ENCODE data around the gene NPTX1.

The NPTX1 gene

DNA sequence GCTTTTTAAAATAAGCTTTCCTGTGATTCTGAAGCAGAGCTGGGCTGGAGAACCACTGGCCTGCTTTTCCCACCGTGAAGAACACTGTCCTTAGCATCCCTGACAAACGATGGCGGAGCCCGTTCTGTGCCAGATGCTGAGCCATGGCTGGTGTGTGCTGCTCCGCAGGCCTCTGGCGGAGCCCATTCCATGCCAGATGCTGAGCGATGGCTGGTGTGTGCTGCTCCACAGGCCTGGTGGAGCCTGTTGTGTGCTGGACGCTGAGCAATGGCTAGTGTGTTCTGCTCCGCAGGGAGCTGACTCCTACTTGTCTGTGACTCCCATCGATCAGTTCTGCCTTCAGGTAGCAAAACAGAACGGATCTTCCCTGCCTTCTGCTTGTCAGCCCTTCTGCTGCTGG lies 57.2 kb downstream of the NPTX1 start:
- Histone ChIP-seq H3K4me3 (ENCODE audit: low read length) (no peak overlapping the region), H3K4me2 (ENCODE audit: low read length) (no peak overlapping the region), H3K36me3 (ENCODE audit: control insufficient read depth, low read length) (no peaks in the 10 kb centered on the region), H3K9me3 (ENCODE audit: control insufficient read depth, insufficient read depth, low read length) (no peaks in the 10 kb centered on the region), H3K27ac (ENCODE audit: low read depth, low read length) (no peak overlapping the region), H3F3A (ENCODE audit: control insufficient read depth, insufficient read depth) (no peaks in the 10 kb centered on the region), H3K27me3 (ENCODE audit: control insufficient read depth, low read length) (peaks cover 14% of the 10 kb centered on the region), H4K20me1 (ENCODE audit: control insufficient read depth, insufficient read depth, low read depth, low read length) (no peaks in the 10 kb centered on the region), H3K9me2 (replicated peaks; ENCODE audit: control insufficient read depth, low read length) (no peaks in the 10 kb centered on the region), H3K4me1 (ENCODE audit: control insufficient read depth, low read length) (peaks cover 19% of the 10 kb centered on the region), H3K79me2 (ENCODE audit: control insufficient read depth, low read length) (peaks cover 3% of the 10 kb centered on the region; the same call in 1 of the 2 replicates)
- TF ChIP-seq EZH2phosphoT487 (IDR thresholded peaks at IDR 0.05; ENCODE audit: borderline replicate concordance, low read length): no peak

DNA sequence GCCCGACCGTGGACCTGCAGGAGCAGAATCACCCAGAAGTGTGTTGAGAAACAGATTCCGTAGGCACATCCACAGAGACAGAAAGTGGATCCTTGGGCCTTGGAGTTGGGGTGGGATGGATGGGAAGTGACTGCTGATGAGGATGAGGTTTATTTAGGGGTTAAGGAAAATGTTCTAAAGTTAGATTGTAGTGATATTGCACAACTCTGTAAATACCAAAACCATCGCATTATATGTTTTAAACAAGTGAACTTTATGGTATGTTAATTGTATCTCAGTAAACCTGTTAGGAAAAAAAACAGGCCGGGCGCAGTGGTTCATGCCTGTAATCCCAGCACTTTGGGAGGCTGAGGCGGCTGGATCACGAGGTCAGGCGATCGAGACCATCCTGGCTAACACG lies 57.8 kb downstream of the NPTX1 start:
- TF ChIP-seq, protein P1, sequence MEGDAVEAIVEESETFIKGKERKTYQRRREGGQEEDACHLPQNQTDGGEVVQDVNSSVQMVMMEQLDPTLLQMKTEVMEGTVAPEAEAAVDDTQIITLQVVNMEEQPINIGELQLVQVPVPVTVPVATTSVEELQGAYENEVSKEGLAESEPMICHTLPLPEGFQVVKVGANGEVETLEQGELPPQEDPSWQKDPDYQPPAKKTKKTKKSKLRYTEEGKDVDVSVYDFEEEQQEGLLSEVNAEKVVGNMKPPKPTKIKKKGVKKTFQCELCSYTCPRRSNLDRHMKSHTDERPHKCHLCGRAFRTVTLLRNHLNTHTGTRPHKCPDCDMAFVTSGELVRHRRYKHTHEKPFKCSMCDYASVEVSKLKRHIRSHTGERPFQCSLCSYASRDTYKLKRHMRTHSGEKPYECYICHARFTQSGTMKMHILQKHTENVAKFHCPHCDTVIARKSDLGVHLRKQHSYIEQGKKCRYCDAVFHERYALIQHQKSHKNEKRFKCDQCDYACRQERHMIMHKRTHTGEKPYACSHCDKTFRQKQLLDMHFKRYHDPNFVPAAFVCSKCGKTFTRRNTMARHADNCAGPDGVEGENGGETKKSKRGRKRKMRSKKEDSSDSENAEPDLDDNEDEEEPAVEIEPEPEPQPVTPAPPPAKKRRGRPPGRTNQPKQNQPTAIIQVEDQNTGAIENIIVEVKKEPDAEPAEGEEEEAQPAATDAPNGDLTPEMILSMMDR (IDR thresholded peaks at IDR 0.05; ENCODE audit: low read depth, low read length, poor library complexity, severe bottlenecking): no peak
- no peak for TF ChIP-seq EZH2phosphoT487 (IDR thresholded peaks at IDR 0.05; ENCODE audit: borderline replicate concordance, low read length)
- no peaks in the 10 kb centered on the region for H3K9me2 ChIP-seq (replicated peaks; ENCODE audit: control insufficient read depth, low read length)
- H3K27ac ChIP-seq (ENCODE audit: low read depth, low read length): no peak overlapping the region

More for the DNA sequence above, 57.8 kb downstream of the NPTX1 start:
- H3K9me3 ChIP-seq (ENCODE audit: control insufficient read depth, insufficient read depth, low read length): no peaks in the 10 kb centered on the region
- H3K36me3 ChIP-seq (ENCODE audit: control insufficient read depth, low read length): no peaks in the 10 kb centered on the region
- no peak overlapping the region for H3K4me2 ChIP-seq (ENCODE audit: low read length)
- H3K79me2 ChIP-seq (ENCODE audit: control insufficient read depth, low read length): peaks cover 3% of the 10 kb centered on the region; the same call in 1 of the 2 replicates
- no peaks in the 10 kb centered on the region for H3F3A ChIP-seq (ENCODE audit: control insufficient read depth, insufficient read depth)
- H4K20me1 ChIP-seq (ENCODE audit: control insufficient read depth, insufficient read depth, low read depth, low read length): no peaks in the 10 kb centered on the region
- no peak overlapping the region for H3K4me3 ChIP-seq (ENCODE audit: low read length)
- peaks cover 16% of the 10 kb centered on the region for H3K4me1 ChIP-seq (ENCODE audit: control insufficient read depth, low read length)
- H3K27me3 ChIP-seq (ENCODE audit: control insufficient read depth, low read length): peaks cover 16% of the 10 kb centered on the region

Data from DOHH2 (cell line).